ENCODE measurements around the gene SLC35E2B. TPM values are rescaled to one million over a fixed set of nuclear protein-coding genes. Genes with fewer than 3 reads are reported as not detected.
"Not testable (repeated sequence)": the region's sequence is repeated elsewhere in the genome, so short reads cannot be mapped to it uniquely, and the experiment has no call there.

Gene SLC35E2B
- polyA plus RNA-seq, 3 donors, result 12.2 to 29.2 (median 17.7) TPM

DNA sequence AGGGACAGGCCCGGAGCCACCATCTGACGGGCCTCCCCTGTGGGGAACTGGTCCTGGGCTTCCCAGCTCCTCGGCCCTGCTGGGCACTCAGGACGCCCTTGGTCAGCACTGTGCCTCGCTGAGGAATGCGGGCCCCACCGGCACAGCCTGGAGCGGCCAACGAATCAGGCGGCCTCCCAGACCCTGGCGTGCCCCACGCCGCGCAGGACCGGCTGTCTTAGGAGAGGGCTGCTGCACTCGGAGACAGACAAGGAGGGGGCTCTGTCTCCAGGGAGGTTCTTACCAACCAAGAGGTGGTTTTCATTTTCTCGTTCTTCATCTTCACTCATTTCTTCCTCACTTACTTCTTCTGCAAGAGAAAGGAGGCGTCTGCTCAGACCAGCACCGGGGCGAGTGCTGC lies 15.3 kb upstream of the SLC35E2B start:
- H3K79me2 ChIP-seq (ENCODE audit: insufficient read depth, low read length); H2AFZ ChIP-seq (ENCODE audit: insufficient read depth, low read depth, low read length, poor library complexity, severe bottlenecking); DNase-seq; H3K27me3 Mint-ChIP-seq (ENCODE audit: low read depth in 3 of 3); H3K27ac ChIP-seq (ENCODE audit: low read depth in 1 of 2, low read length in 2 of 2); H3K9ac ChIP-seq (ENCODE audit: insufficient read depth, low read length, poor library complexity, severe bottlenecking); H3K4me2 ChIP-seq (replicated peaks; ENCODE audit: extremely low read depth, low read length, poor library complexity, severe bottlenecking); H3K4me1 Mint-ChIP-seq; H3K9me3 Mint-ChIP-seq; H3K4me1 ChIP-seq (ENCODE audit: control insufficient read depth in 1 of 2, insufficient read depth in 2 of 2, low read length in 2 of 2); intact Hi-C loops (cut with micrococcal nuclease); H3K4me3 ChIP-seq (replicated peaks in 1 of 3; ENCODE audit: low read depth in 2 of 3, low read length in 3 of 3); H3K27me3 ChIP-seq (ENCODE audit: control insufficient read depth in 2 of 2, insufficient read depth in 2 of 2, low read length in 2 of 2); H4K20me1 ChIP-seq (ENCODE audit: insufficient read depth, low read length); H3K27ac Mint-ChIP-seq; H3K4me3 Mint-ChIP-seq; H3K9me3 ChIP-seq (replicated peaks in 1 of 2; ENCODE audit: control insufficient read depth in 1 of 2, insufficient read depth in 1 of 2, low read length in 2 of 2): not testable (repeated sequence)
- peaks cover 17 to 35% of the 10 kb centered on the region in 2 donors for H3K36me3 Mint-ChIP-seq
- no CpG with 5 or more reads among the region's 20 CpGs for WGBS (ENCODE audit: insufficient coverage)
- peaks cover 21 to 23% of the 10 kb centered on the region in 2 donors for H3K36me3 ChIP-seq (replicated peaks in 1 of 2; ENCODE audit: control insufficient read depth in 1 of 2, insufficient read depth in 2 of 2, low read length in 2 of 2)

GRCh38 chr1:1707241-1707640 lies 14.6 kb upstream of the SLC35E2B start:
- H4K20me1 ChIP-seq (ENCODE audit: insufficient read depth, low read length); H3K4me1 ChIP-seq (ENCODE audit: control insufficient read depth in 1 of 2, insufficient read depth in 2 of 2, low read length in 2 of 2); DNase-seq; H3K27me3 ChIP-seq (ENCODE audit: control insufficient read depth in 2 of 2, insufficient read depth in 2 of 2, low read length in 2 of 2); H3K79me2 ChIP-seq (ENCODE audit: insufficient read depth, low read length); H2AFZ ChIP-seq (ENCODE audit: insufficient read depth, low read depth, low read length, poor library complexity, severe bottlenecking); H3K27ac Mint-ChIP-seq; H3K9me3 ChIP-seq (replicated peaks in 1 of 2; ENCODE audit: control insufficient read depth in 1 of 2, insufficient read depth in 1 of 2, low read length in 2 of 2); H3K4me3 ChIP-seq (replicated peaks in 1 of 3; ENCODE audit: low read depth in 2 of 3, low read length in 3 of 3); H3K9me3 Mint-ChIP-seq; H3K4me2 ChIP-seq (replicated peaks; ENCODE audit: extremely low read depth, low read length, poor library complexity, severe bottlenecking); H3K27ac ChIP-seq (ENCODE audit: low read depth in 1 of 2, low read length in 2 of 2); H3K4me3 Mint-ChIP-seq; H3K27me3 Mint-ChIP-seq (ENCODE audit: low read depth in 3 of 3); H3K9ac ChIP-seq (ENCODE audit: insufficient read depth, low read length, poor library complexity, severe bottlenecking); H3K4me1 Mint-ChIP-seq; intact Hi-C loops (cut with micrococcal nuclease): not testable (repeated sequence)
- peaks cover 19 to 36% of the 10 kb centered on the region in 2 donors for H3K36me3 Mint-ChIP-seq
- no CpG with 5 or more reads among the region's 23 CpGs for WGBS (ENCODE audit: insufficient coverage)
- peaks cover 21 to 23% of the 10 kb centered on the region in 2 donors for H3K36me3 ChIP-seq (replicated peaks in 1 of 2; ENCODE audit: control insufficient read depth in 1 of 2, insufficient read depth in 2 of 2, low read length in 2 of 2)

DNA sequence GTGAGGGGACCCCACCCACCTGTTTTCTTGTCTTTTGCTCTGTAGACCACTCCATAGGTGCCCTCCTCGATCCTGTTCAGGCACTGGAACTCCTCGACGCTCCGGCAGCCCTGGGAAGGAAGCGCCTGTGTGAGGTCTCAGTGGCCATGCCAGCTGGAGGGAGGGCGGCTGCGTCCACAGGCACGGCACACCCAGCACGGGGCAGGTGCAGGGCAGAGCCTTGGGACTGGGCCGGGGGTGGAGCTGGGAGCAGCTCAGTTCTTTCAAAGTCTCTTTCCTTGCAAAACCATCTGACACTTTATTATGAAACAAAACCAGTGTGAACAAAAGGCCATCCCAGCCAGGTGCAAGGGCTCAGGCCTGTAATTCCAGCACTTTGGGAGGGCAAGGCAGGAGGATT lies 13.0 kb upstream of the SLC35E2B start:
- H3K4me3 Mint-ChIP-seq; H3K27ac ChIP-seq (ENCODE audit: low read depth in 1 of 2, low read length in 2 of 2); H3K27ac Mint-ChIP-seq; H3K4me1 ChIP-seq (ENCODE audit: control insufficient read depth in 1 of 2, insufficient read depth in 2 of 2, low read length in 2 of 2); H3K79me2 ChIP-seq (ENCODE audit: insufficient read depth, low read length); H2AFZ ChIP-seq (ENCODE audit: insufficient read depth, low read depth, low read length, poor library complexity, severe bottlenecking); intact Hi-C loops (cut with micrococcal nuclease); H3K9ac ChIP-seq (ENCODE audit: insufficient read depth, low read length, poor library complexity, severe bottlenecking); H3K9me3 Mint-ChIP-seq; H3K27me3 ChIP-seq (ENCODE audit: control insufficient read depth in 2 of 2, insufficient read depth in 2 of 2, low read length in 2 of 2); H3K27me3 Mint-ChIP-seq (ENCODE audit: low read depth in 3 of 3); H3K4me2 ChIP-seq (replicated peaks; ENCODE audit: extremely low read depth, low read length, poor library complexity, severe bottlenecking); H3K4me3 ChIP-seq (replicated peaks in 1 of 3; ENCODE audit: low read depth in 2 of 3, low read length in 3 of 3); H3K9me3 ChIP-seq (replicated peaks in 1 of 2; ENCODE audit: control insufficient read depth in 1 of 2, insufficient read depth in 1 of 2, low read length in 2 of 2); H4K20me1 ChIP-seq (ENCODE audit: insufficient read depth, low read length); H3K4me1 Mint-ChIP-seq; DNase-seq: not testable (repeated sequence)
- no CpG with 5 or more reads among the region's 10 CpGs for WGBS (ENCODE audit: insufficient coverage)
- peaks cover 19 to 36% of the 10 kb centered on the region in 2 donors for H3K36me3 Mint-ChIP-seq
- peaks cover 21 to 23% of the 10 kb centered on the region in 2 donors for H3K36me3 ChIP-seq (replicated peaks in 1 of 2; ENCODE audit: control insufficient read depth in 1 of 2, insufficient read depth in 2 of 2, low read length in 2 of 2)

GRCh38 chr1:1704284-1704957 lies 11.8 kb upstream of the SLC35E2B start:
- H3K9ac ChIP-seq (ENCODE audit: insufficient read depth, low read length, poor library complexity, severe bottlenecking); H3K4me1 ChIP-seq (ENCODE audit: control insufficient read depth in 1 of 2, insufficient read depth in 2 of 2, low read length in 2 of 2); intact Hi-C loops (cut with micrococcal nuclease); H3K27ac ChIP-seq (ENCODE audit: low read depth in 1 of 2, low read length in 2 of 2); H3K79me2 ChIP-seq (ENCODE audit: insufficient read depth, low read length); H3K27me3 Mint-ChIP-seq (ENCODE audit: low read depth in 3 of 3); H3K9me3 ChIP-seq (replicated peaks in 1 of 2; ENCODE audit: control insufficient read depth in 1 of 2, insufficient read depth in 1 of 2, low read length in 2 of 2); H3K4me3 Mint-ChIP-seq; H3K27me3 ChIP-seq (ENCODE audit: control insufficient read depth in 2 of 2, insufficient read depth in 2 of 2, low read length in 2 of 2); DNase-seq; H3K4me3 ChIP-seq (replicated peaks in 1 of 3; ENCODE audit: low read depth in 2 of 3, low read length in 3 of 3); H3K4me1 Mint-ChIP-seq; H3K9me3 Mint-ChIP-seq; H3K4me2 ChIP-seq (replicated peaks; ENCODE audit: extremely low read depth, low read length, poor library complexity, severe bottlenecking); H2AFZ ChIP-seq (ENCODE audit: insufficient read depth, low read depth, low read length, poor library complexity, severe bottlenecking); H4K20me1 ChIP-seq (ENCODE audit: insufficient read depth, low read length): not testable (repeated sequence)
- peaks cover 19 to 33% of the 10 kb centered on the region in 2 donors for H3K36me3 Mint-ChIP-seq
- H3K36me3 ChIP-seq (replicated peaks in 1 of 2; ENCODE audit: control insufficient read depth in 1 of 2, insufficient read depth in 2 of 2, low read length in 2 of 2), result peaks cover 21 to 23% of the 10 kb centered on the region in 2 donors
- peak overlapping the region in 1 of 7 donors; percentile 66 for H3K27ac Mint-ChIP-seq
- over 99% methylated on average over 13 of the region's 27 CpGs for WGBS (ENCODE audit: insufficient coverage)

Measured in CD14-positive monocyte (primary cell).